ENCODE measurements around the gene FNDC3A.

DNA sequence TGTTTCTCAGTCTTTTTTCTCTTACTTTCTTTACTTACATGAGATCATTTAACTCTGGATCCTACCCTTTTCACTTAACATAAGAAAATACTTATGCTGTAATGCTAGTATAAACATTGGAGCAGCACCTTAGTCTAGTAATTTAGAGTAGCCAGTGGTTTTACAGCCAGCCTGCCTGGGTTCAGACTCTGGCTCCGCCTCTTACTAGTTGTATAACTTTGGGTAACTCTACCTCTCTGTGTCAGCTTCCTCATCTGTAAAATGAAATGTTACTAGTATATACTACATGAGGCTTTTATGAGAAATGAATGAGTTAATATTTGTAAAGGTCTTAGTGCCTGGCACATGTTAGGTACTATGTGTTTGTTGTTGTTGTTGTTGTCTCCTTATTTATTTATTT is 277.6 kb downstream of the FNDC3A start:
- TF ChIP-seq LEF1 (IDR thresholded peaks at IDR 0.05) (no peak), PRMT5 (CRISPR knock-in tag; IDR thresholded peaks at IDR 0.05) (no peak), SP1 (CRISPR knock-in tag; IDR thresholded peaks at IDR 0.05) (no peak), HDAC2 (IDR thresholded peaks at IDR 0.05) (no peak), USF1 (CRISPR knock-in tag; IDR thresholded peaks at IDR 0.05) (no peak), SREBF2 (CRISPR knock-in tag; IDR thresholded peaks at IDR 0.05) (no peak), MYC (IDR thresholded peaks at IDR 0.05; ENCODE audit: low read depth, low read length) (no peak), MYC (CRISPR knock-in tag; IDR thresholded peaks at IDR 0.05; ENCODE audit: borderline replicate concordance, low read depth) (no peak)
- TF ChIP-seq, protein P1, sequence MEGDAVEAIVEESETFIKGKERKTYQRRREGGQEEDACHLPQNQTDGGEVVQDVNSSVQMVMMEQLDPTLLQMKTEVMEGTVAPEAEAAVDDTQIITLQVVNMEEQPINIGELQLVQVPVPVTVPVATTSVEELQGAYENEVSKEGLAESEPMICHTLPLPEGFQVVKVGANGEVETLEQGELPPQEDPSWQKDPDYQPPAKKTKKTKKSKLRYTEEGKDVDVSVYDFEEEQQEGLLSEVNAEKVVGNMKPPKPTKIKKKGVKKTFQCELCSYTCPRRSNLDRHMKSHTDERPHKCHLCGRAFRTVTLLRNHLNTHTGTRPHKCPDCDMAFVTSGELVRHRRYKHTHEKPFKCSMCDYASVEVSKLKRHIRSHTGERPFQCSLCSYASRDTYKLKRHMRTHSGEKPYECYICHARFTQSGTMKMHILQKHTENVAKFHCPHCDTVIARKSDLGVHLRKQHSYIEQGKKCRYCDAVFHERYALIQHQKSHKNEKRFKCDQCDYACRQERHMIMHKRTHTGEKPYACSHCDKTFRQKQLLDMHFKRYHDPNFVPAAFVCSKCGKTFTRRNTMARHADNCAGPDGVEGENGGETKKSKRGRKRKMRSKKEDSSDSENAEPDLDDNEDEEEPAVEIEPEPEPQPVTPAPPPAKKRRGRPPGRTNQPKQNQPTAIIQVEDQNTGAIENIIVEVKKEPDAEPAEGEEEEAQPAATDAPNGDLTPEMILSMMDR (IDR thresholded peaks at IDR 0.05 in 2 of 3, conservative IDR thresholded peaks at IDR 0.05 in 1 of 3; ENCODE audit: insufficient read depth in 2 of 3, low read depth in 1 of 3, low read length in 3 of 3): no peak
- TF ChIP-seq, protein P2, sequence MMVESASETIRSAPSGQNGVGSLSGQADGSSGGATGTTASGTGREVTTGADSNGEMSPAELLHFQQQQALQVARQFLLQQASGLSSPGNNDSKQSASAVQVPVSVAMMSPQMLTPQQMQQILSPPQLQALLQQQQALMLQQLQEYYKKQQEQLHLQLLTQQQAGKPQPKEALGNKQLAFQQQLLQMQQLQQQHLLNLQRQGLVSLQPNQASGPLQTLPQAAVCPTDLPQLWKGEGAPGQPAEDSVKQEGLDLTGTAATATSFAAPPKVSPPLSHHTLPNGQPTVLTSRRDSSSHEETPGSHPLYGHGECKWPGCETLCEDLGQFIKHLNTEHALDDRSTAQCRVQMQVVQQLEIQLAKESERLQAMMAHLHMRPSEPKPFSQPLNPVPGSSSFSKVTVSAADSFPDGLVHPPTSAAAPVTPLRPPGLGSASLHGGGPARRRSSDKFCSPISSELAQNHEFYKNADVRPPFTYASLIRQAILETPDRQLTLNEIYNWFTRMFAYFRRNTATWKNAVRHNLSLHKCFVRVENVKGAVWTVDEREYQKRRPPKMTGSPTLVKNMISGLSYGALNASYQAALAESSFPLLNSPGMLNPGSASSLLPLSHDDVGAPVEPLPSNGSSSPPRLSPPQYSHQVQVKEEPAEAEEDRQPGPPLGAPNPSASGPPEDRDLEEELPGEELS (CRISPR knock-in tag; IDR thresholded peaks at IDR 0.05; ENCODE audit: borderline replicate concordance): no peak
- TF ChIP-seq, protein P3, sequence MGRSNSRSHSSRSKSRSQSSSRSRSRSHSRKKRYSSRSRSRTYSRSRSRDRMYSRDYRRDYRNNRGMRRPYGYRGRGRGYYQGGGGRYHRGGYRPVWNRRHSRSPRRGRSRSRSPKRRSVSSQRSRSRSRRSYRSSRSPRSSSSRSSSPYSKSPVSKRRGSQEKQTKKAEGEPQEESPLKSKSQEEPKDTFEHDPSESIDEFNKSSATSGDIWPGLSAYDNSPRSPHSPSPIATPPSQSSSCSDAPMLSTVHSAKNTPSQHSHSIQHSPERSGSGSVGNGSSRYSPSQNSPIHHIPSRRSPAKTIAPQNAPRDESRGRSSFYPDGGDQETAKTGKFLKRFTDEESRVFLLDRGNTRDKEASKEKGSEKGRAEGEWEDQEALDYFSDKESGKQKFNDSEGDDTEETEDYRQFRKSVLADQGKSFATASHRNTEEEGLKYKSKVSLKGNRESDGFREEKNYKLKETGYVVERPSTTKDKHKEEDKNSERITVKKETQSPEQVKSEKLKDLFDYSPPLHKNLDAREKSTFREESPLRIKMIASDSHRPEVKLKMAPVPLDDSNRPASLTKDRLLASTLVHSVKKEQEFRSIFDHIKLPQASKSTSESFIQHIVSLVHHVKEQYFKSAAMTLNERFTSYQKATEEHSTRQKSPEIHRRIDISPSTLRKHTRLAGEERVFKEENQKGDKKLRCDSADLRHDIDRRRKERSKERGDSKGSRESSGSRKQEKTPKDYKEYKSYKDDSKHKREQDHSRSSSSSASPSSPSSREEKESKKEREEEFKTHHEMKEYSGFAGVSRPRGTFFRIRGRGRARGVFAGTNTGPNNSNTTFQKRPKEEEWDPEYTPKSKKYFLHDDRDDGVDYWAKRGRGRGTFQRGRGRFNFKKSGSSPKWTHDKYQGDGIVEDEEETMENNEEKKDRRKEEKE (IDR thresholded peaks at IDR 0.05; ENCODE audit: borderline replicate concordance in 1 of 2, control insufficient read depth in 1 of 2, low read depth in 2 of 2, low read length in 1 of 2): no peak
